ENCODE results near the gene ZEB1.

DNA sequence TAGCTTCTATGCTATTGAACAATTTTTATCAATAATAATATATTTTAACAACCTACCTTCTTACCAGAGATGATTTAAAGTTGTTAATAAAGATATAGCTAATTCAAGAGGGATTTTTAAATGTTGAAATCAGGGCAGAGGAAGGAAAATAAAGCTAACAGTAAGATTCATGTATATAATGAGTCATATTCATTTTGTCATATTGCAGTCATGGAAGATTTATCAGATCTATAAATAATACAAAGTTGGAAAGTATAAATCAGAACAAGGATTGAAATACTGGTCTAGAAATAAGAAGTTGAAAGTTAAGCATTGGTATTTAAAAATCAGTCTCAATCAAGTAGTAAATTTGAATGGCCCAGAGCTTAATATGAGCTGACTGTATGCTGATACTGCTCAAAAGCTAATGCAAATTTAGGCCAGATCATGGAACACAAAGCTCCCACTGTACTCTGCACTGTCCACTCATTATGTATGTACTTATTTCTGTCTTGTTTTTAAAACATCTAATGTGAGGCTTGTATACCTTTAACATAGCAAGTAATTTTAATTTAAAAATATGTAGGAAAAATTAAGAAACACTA is 196.9 kb downstream of the ZEB1 start:
- TF ChIP-seq POLR2AphosphoS5 (IDR thresholded peaks at IDR 0.05; ENCODE audit: borderline replicate concordance, low read depth, low read length): no peak
- no peak for TF ChIP-seq EZH2 (IDR thresholded peaks at IDR 0.05)
